Stimulated activated CD4-positive, alpha-beta T cell treated with anti-CD3 and anti-CD28 coated beads, Interleukin-2, amount 100 ng/mL, for 4 hours (primary cell): ENCODE data around the gene PSME2.
"Not testable (repeated sequence)": the region's sequence is repeated elsewhere in the genome, so short reads cannot be mapped to it uniquely, and the experiment has no call there.

Experiments
- DNase-seq: peaks from one replicate; pipeline ENCODE4 v3.0.0-alpha.2; 2020; ENCODE audit warnings: low read depth

The PSME2 gene

DNA sequence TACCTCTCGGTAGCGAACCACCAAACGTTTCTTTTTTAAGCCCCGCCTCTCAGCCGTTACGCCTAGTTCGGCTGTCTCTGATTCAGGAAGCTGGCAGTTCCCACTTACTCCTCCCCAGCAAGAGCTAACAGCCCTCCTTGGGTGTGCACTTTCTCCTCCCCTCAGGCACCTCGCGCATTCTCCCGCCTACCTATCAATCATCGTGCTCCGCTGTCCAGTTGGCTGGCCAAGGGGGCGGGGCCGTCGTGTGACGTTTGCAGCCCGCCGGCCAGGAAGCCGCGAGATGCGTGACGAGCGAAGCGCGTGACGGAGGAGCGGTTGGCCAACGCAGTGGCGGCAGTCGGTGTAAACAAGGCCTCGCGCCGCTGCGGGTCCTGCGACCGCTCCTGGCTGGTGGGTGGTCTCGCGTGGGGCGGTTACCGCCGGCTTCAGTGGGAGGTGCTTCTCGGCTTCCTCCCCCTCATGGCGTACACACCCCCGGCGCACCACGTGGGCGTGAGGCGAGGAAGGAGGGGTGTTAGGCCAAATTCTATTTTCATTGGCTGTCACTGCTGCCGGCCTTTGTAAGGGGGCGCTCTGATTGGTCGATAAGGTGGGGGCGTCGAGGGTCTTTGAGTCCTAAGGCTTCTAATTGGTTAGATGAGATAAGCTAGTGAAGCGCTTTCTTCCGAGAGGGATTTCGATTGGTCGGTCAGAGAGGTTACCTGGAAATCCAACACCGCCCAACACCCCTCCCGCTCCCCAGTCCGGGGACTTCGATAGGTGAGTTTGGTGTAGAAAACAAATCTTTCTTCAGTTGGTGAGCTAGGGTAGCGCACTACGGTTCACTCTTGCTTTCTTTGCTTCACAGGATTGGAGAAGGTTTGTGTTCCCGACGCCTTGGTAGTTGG is 31.6 kb downstream of the PSME2 start, which contains the start of the genes DCAF11 and NRL:
Gene DCAF11 (plus strand): TSS at position 246 of the 890 bp plus-strand sequence. CDS start 818 bp downstream, outside the sequence.
Gene NRL (minus strand): TSS at position 418 of the 890 bp plus-strand sequence. CDS start 32,101 bp downstream, outside the sequence.
- DNase-seq, result peak; percentile 99

DNA sequence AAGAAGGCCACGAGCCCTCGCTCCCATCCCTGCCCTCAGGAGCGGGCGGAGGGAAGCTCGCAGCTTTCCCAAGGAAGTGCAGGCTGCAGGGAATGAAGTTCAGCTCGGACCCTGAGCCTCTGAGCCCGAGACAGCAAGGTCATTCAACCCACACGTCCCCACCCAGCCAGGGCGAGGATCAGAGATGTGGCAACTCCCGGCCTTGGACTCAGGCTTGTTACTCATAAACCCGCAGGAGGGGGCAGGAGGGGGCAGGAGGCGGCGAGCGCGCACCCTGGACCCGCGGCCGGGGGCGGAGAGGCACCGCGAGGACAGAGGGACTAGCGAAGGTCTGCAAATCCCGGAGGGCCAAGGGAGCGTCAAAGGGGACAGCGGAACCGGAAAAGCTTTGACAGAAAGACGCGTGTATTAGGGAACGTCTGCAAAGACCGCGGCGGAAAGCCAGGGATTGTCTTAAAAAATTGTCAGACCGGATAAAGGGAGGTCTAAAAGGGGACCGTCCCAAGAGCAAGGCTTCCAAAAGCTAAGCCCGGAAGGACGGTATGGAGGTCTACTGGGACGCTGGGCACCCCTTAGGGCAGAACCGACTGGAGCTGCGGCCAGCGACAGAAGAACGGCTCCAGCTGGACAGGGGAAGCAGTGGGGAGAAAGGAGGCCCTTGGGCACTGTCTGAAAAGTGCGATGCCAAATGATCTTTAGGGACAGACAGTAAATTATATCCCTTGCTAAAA is 32.4 kb downstream of the PSME2 start:
- DNase-seq, result peak; percentile 49

DNA sequence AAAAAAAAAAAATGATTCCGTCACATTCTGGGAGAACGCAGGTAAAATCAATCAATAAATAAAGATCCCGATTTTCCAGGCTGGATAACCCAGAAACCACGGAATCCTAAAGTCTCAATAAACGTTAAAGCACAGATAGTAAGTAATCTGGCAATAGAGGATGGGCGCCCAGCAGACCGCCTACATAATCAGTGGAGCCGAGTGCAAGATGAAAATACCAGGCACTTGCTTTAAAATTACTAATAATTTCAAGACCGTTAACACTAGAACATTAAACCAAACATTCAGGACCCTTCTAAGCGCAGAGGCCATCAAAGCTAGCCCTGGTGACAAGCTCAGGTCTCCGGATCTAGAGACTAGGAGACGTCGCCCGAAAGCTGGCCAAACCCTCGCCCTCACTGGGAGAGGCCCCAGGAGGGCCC is 33.0 kb downstream of the PSME2 start:
- DNase-seq, result no peak

DNA sequence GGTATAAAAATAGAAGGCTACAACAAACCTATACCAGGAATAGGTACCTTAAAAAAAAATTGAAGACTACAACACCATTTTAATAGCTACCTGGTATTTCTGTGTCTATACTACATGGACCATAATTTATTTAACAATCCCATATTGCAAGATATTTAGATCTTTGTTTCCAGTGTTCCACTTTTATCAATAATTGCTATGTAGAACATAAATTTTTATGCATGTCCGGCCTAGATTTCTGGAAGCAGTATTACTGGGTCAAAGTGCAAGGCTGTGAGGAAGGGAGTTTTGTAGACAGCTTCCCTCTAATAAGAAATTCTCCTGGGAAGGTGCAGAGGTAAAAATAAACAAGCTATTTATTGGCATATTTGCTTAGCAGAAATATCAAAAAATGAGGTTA is 35.9 kb downstream of the PSME2 start:
- DNase-seq, result no peak

- DNase-seq, result no peak
Observed at GRCh38 chr14:24110060-24110459, 36.4 kb downstream of the PSME2 start.

GRCh38 chr14:24108336-24108874 is 38.0 kb downstream of the PSME2 start:
- no peak for DNase-seq

DNA sequence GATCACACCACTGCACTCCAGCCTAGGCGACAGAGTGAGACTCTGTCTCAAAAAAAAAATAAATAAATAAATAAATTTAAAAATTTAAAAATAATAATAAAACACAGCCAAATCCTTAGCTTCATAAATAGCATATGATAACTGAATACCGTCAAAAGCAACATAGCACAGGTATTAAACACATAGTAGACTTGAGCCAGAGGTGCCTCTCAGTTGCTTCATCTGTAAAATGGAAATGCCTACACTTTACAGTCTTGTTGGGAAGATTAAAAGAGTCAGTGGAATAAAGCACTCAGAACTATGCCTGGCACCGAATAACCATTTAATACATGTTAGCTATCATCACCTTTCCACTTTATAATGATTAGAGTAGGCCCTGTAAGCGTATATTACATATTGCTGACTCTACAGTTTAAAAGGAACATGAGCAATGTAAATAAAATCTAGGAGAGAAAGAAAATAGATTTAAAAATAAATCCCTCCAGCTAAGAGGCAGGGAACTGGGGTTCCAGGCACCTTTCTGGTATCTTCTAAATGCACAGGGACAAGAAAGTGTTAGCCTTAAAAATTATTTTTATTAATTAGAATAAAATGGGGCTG is 39.6 kb downstream of the PSME2 start:
- no peak for DNase-seq

- not testable (repeated sequence) for DNase-seq
Observed at GRCh38 chr14:24105609-24106239, 40.7 kb downstream of the PSME2 start.

GRCh38 chr14:24103451-24103850 is 43.0 kb downstream of the PSME2 start:
- DNase-seq, result no peak

- DNase-seq, result no peak
Observed at GRCh38 chr14:24102357-24103048, 43.9 kb downstream of the PSME2 start.

GRCh38 chr14:24100982-24101494 is 45.4 kb downstream of the PSME2 start:
- no peak for DNase-seq

DNA sequence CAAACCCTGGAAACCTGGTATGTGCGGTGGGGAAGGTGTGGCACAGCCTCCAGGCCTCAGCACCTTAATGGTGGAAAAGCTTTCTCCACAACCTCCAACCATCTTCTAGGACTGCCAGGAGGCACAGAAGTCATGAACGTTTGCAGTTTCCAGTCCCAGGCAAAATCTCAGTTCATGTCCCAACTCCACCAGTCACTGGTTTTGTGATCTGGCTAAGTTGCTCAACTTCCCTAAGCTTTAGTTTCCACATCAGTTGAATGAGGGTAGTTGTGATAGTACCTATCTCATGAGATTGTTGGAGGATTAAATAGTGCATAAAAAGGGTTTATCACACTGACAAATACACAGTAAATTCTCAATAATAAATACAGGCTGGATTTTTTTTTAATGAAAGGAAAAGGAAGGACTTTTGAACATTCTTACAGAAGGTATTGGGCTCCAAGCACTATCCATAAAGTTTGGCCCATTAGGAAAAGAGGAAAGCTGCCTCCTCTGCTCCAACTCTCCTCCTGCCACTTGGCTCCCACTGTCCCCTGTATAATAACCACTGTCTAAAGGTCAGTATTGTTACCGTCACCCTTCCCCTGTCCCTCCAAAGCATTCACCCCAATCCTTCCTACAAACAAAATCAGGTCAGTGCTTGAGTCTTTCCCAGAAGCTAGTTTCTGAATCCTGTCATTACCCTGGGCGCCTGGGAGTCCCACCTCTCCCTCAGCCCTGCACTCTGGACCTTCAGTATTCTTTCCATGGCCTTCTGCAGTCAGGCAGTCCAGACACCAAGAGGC is 46.0 kb downstream of the PSME2 start:
- DNase-seq, result no peak

GRCh38 chr14:24098927-24099813 is 47.2 kb downstream of the PSME2 start:
- no peak for DNase-seq

GRCh38 chr14:24098229-24098926 is 48.0 kb downstream of the PSME2 start:
- DNase-seq, result no peak

DNA sequence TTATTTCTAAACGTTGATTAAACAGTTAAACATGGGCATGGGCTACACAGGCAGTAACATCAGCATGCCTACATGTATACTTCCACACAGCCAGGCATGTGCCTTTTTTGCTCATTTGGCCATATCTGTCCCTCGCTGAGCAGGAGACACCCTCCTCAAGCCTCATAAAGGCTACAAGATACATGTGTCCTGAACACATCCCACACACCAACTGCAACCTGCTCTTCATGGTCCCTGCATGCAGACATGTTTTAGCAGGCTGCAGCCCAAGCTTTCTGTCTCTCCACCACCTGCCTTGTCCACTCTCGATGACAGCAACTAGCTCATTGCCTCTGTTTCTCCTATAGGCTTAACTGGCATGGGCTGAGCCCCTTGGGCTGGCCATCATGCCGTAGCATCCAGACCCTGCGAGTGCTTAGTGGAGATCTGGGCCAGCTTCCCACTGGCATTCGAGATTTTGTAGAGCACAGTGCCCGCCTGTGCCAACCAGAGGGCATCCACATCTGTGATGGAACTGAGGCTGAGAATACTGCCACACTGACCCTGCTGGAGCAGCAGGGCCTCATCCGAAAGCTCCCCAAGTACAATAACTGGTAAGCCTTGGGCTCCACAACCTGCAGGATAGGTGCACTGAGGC is 49.7 kb downstream of the PSME2 start:
- DNase-seq, result no peak

DNA sequence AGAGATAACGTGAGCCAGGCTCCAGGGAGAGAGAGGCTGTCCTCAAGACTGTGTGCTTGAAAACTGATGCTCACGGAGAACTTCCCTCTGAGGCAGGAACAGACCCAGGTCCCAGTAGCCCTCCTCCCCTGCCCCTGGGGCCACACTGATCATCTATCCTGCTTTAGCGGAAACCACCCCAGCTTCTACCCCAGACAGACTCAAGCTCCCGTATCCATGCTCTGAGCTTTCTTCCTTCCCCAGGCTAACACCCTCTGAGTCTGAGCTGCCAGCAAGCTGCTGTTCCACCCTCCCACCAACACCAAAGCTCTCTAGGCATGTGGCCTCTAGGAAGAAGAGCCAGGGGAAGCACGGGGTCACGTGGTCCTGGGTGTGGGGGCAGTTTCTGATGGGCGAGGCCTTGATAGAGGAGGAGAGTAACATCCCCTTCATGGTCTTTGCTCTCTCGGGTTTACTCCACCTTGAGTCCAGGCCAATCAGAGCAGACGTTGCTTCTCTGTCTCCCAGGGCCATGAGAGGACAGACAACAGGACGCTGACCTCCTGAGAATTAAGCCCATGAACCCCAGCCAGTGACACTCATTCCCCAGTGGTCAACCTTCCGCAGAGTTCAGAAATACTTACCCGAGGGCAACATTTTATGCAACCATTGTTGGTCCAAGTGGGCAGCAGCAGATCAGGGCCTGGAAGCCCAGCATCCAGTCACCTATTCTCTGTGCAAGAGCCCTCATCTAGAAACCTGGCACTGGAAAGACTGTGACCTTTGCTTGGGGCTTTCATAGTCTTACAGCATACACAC is 50.9 kb downstream of the PSME2 start:
- peak; percentile 48 for DNase-seq

DNA sequence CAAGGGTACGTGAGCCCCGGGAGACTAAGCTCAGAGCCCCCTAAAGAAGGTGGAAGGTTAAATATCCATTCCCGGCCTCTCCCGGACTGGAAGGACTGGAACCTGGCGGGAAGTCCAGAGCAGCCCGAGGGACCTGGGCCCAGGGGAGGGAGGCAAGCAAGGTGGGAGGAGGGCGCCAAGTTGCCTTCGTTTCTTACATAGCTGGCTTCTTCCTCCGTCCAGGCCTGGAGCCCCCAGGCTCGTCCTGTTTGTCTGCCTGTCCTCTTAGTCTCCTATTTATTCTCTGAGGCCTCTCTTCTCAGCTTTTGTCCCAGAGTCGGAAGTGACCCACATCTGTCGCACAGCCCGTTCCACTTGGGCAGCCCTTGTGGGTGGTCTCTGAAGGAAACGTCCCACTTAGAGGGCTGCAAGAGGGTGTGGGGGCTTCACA is 51.6 kb downstream of the PSME2 start:
- DNase-seq, result no peak
